Caco-2 (cell line): ENCODE data around the gene SCYL1. TPM values are rescaled to one million over a fixed set of nuclear protein-coding genes. Genes with fewer than 3 reads are reported as not detected.

Source experiments
- BruUV-seq: library from RNA; stranded (reverse); fragments of 400-500 nt; replicated peaks from 2 replicates; lab custom pipeline; 2021; lab: Mats Ljungman, UMichigan
- CTCF ChIA-PET: fragments of 300-600 bp; sonication (Branson Sonifier 250); formaldehyde crosslinking; loops from one replicate; lab custom pipeline; 2022; ENCODE audit warnings: antibody characterized with exemption; lab: Charles Lee
- POLR2A ChIA-PET: fragments of 300-600 bp; sonication (Branson Sonifier 250); formaldehyde crosslinking; loops from one replicate; lab custom pipeline; 2022; ENCODE audit warnings: antibody characterized with exemption; lab: Charles Lee
- DNase-seq, 2 experiments: peaks; one replicate each; pipeline versions ENCODE4 v3.0.0 to v3.0.0-alpha.2; 2020 to 2022
- H3K27me3 ChIP-seq: replicated peaks from 2 replicates; pipeline ENCODE4 v1.6.0; 2011; ENCODE audit warnings: low read length; ENCODE audit not compliant: control insufficient read depth, insufficient read depth
- H3K36me3 ChIP-seq: 2 replicates; pipeline ENCODE4 v1.5.1; 2011; ENCODE audit warnings: low read length; ENCODE audit not compliant: control insufficient read depth, insufficient read depth
- H3K4me1 ChIP-seq: fragments of 250-450 bp; sonication (Bioruptor Pico); 2 replicates; pipeline ENCODE4 v1.5.1; 2020; ENCODE audit warnings: mild to moderate bottlenecking
- H3K4me3 ChIP-seq: 2 replicates; pipeline ENCODE4 v1.5.1; 2011; ENCODE audit warnings: low read depth, mild to moderate bottlenecking, control low read depth, low read length
- H3K9me3 ChIP-seq: fragments of 250-450 bp; sonication (Bioruptor Pico); 2 replicates; pipeline ENCODE4 v1.5.1; 2020; ENCODE audit warnings: mild to moderate bottlenecking, moderate library complexity
- H3K27ac Mint-ChIP-seq: one replicate; pipeline ENCODE4 v1.8.0; 2022; ENCODE audit warnings: mixed read lengths; ENCODE audit not compliant: unreplicated experiment
- H3K27me3 Mint-ChIP-seq: one replicate; pipeline ENCODE4 v1.8.0; 2022; ENCODE audit warnings: mixed read lengths; ENCODE audit not compliant: insufficient read depth, unreplicated experiment
- H3K36me3 Mint-ChIP-seq: one replicate; pipeline ENCODE4 v1.8.0; 2022; ENCODE audit warnings: mild to moderate bottlenecking, mixed read lengths; ENCODE audit not compliant: insufficient read depth, unreplicated experiment
- H3K4me1 Mint-ChIP-seq: one replicate; pipeline ENCODE4 v1.8.0; 2022; ENCODE audit warnings: low read depth, mixed read lengths; ENCODE audit not compliant: unreplicated experiment
- H3K4me3 Mint-ChIP-seq: one replicate; pipeline ENCODE4 v1.8.0; 2022; ENCODE audit warnings: mild to moderate bottlenecking, moderate library complexity, mixed read lengths; ENCODE audit not compliant: unreplicated experiment
- H3K9me3 Mint-ChIP-seq: one replicate; pipeline ENCODE4 v1.8.0; 2022; ENCODE audit warnings: mixed read lengths; ENCODE audit not compliant: unreplicated experiment
- intact Hi-C: fragments of 100-400 bp; cut with micrococcal nuclease; formaldehyde crosslinking; loops from one replicate; pipeline ENCODE4 v1.10.0; 2022; ENCODE audit not compliant: unreplicated experiment
- total RNA-seq: library from RNA; stranded (reverse); gene quantifications from 2 replicates; pipeline ENCODE4 v1.2.3, GENCODE V29; 2022
- TF ChIP-seq, protein P1 (sequence below), 2 experiments: fragments of 200-600 bp in 1 of 2; IDR thresholded peaks; 1 replicate in 1 of 2; 2 replicates in 1 of 2; pipeline versions ENCODE4 v1.5.1 to v1.8.0; 2011 to 2022; ENCODE audit warnings: antibody characterized with exemption in 1 of 2, control low read depth in 1 of 2, inconsistent platforms in 1 of 2, low read depth in 1 of 2, low read length in 1 of 2, mild to moderate bottlenecking in 1 of 2, moderate library complexity in 1 of 2; ENCODE audit not compliant: insufficient read depth in 1 of 2, severe bottlenecking in 1 of 2, unreplicated experiment in 1 of 2

Gene SCYL1
- total RNA-seq, 1 experiment from 2014 or later: 123 TPM

- Mint-ChIP-seq H3K4me1 (peaks cover 67% of the 10 kb centered on the region), H3K27ac (peak overlapping the region; percentile 100), H3K4me3 (no peak overlapping the region), H3K27me3 (no peaks in the 10 kb centered on the region), H3K36me3 (peaks cover 33% of the 10 kb centered on the region), H3K9me3 (no peaks in the 10 kb centered on the region)
- POLR2A ChIA-PET: interaction anchor here (0.9 to 8.1 kb wide), 7 partner anchors 11 to 72 kb away, joined by 3 to 377 read pairs (median 4); partner anchors contain the start of genes MALAT1 and NEAT1
- CTCF ChIA-PET: interaction anchor here (1.1 to 5.9 kb wide), 3 partner anchors 13 to 75 kb away, joined by 3 to 71 read pairs (median 3); no protein-coding TSS in a partner anchor
- no peaks in the 10 kb centered on the region for H3K27me3 ChIP-seq
- peaks cover 84% of the 10 kb centered on the region for H3K4me1 ChIP-seq
- H3K36me3 ChIP-seq: no peaks in the 10 kb centered on the region
- TF ChIP-seq, protein P1, sequence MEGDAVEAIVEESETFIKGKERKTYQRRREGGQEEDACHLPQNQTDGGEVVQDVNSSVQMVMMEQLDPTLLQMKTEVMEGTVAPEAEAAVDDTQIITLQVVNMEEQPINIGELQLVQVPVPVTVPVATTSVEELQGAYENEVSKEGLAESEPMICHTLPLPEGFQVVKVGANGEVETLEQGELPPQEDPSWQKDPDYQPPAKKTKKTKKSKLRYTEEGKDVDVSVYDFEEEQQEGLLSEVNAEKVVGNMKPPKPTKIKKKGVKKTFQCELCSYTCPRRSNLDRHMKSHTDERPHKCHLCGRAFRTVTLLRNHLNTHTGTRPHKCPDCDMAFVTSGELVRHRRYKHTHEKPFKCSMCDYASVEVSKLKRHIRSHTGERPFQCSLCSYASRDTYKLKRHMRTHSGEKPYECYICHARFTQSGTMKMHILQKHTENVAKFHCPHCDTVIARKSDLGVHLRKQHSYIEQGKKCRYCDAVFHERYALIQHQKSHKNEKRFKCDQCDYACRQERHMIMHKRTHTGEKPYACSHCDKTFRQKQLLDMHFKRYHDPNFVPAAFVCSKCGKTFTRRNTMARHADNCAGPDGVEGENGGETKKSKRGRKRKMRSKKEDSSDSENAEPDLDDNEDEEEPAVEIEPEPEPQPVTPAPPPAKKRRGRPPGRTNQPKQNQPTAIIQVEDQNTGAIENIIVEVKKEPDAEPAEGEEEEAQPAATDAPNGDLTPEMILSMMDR (IDR thresholded peaks at IDR 0.05; ENCODE audit: insufficient read depth in 1 of 2, low read depth in 1 of 2, low read length in 1 of 2, severe bottlenecking in 1 of 2, unreplicated experiment in 1 of 2): no peak
- no peak for DNase-seq
- no peaks in the 10 kb centered on the region for H3K9me3 ChIP-seq
- H3K4me3 ChIP-seq: no peak overlapping the region
- intact Hi-C loops: no loop called here
- no TSS peak for BruUV-seq
Observed at GRCh38 chr11:65491614-65492386, 33.1 kb upstream of the SCYL1 start.

DNA sequence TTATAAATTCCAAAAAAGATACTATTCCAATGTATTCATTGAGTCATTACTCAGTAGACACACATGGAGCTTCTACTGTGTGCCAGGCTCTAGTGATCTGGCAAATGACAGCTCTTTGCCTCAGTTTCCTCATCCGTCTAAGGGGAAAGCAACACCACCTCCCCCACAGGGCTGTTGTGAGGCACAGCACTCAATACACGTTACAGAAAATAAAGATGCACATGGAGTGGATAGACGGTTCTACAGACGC is 32.6 kb upstream of the SCYL1 start:
- H3K27ac Mint-ChIP-seq: peak overlapping the region; percentile 100
- BruUV-seq: no TSS peak
- H3K4me3 Mint-ChIP-seq: no peak overlapping the region
- Histone ChIP-seq H3K4me3 (no peak overlapping the region), H3K4me1 (peaks cover 82% of the 10 kb centered on the region), H3K36me3 (no peaks in the 10 kb centered on the region), H3K27me3 (no peaks in the 10 kb centered on the region), H3K9me3 (no peaks in the 10 kb centered on the region)
- ChIA-PET CTCF (interaction anchor here (1.2 kb wide), 1 partner anchor 21 kb away, joined by 3 read pairs; no protein-coding TSS in a partner anchor), POLR2A (interaction anchor here (1.1 to 8.1 kb wide), 4 partner anchors 11 to 72 kb away, joined by 3 to 377 read pairs (median 7); partner anchors contain the start of genes MALAT1 and NEAT1)
- H3K9me3 Mint-ChIP-seq: no peaks in the 10 kb centered on the region
- H3K36me3 Mint-ChIP-seq: peaks cover 31% of the 10 kb centered on the region
- intact Hi-C loops: no loop called here
- no peaks in the 10 kb centered on the region for H3K27me3 Mint-ChIP-seq
- DNase-seq: no peak
- peaks cover 72% of the 10 kb centered on the region for H3K4me1 Mint-ChIP-seq
- TF ChIP-seq, protein P1 (IDR thresholded peaks at IDR 0.05; ENCODE audit: insufficient read depth in 1 of 2, low read depth in 1 of 2, low read length in 1 of 2, severe bottlenecking in 1 of 2, unreplicated experiment in 1 of 2): no peak

DNA sequence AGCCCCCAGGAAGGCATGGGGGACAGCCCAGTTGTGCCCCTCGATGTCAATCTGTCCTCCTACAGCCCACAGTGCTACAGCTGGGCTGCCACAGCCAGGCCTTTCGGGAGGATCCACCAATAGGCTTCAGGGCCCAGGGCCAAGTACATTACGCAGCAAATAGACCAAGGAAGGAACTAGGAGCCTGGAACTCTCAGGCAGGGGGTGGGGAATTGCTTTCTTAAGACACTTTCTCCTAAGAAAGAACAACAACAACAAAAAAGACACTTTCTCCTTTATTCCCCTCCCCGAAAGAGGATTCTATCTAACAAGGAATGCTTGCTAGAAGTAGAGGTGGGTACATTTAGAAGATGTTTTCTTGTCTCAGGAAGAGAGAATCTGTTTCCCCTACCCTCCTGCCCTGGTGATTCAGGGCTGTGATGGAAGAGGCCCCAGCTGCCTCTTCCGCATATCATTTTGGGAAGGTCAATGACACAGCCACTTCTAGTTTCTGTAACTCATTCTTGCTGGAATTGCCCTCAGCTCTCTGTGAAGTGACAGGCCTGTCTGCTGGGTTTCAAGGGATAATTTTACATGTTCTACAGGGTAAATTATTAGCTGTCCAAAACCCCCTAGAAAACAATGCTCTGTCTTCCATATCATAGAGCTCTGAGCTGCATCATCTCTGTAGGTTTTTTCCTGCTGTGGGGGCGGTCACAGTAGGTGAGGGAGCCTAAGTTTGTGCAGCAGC is 32.1 kb upstream of the SCYL1 start:
- no peaks in the 10 kb centered on the region for H3K9me3 ChIP-seq
- TF ChIP-seq, protein P1 (IDR thresholded peaks at IDR 0.05; ENCODE audit: insufficient read depth in 1 of 2, low read depth in 1 of 2, low read length in 1 of 2, severe bottlenecking in 1 of 2, unreplicated experiment in 1 of 2): no peak
- Mint-ChIP-seq H3K36me3 (peaks cover 26% of the 10 kb centered on the region), H3K27me3 (no peaks in the 10 kb centered on the region), H3K27ac (peak overlapping the region; percentile 100), H3K9me3 (no peaks in the 10 kb centered on the region), H3K4me1 (peaks cover 71% of the 10 kb centered on the region), H3K4me3 (no peak overlapping the region)
- DNase-seq: no peak
- H3K4me1 ChIP-seq: peaks cover 80% of the 10 kb centered on the region
- intact Hi-C loops: no loop called here
- H3K4me3 ChIP-seq: no peak overlapping the region
- ChIA-PET CTCF (interaction anchor here (0.6 to 2.0 kb wide), 3 partner anchors 14 to 24 kb away, joined by 3 to 15 read pairs (median 4); no protein-coding TSS in a partner anchor), POLR2A (interaction anchor here (1.0 to 8.1 kb wide), 6 partner anchors 10 to 73 kb away, joined by 3 to 377 read pairs (median 8); partner anchors contain the start of genes MALAT1 and NEAT1)
- H3K27me3 ChIP-seq: no peaks in the 10 kb centered on the region
- H3K36me3 ChIP-seq: no peaks in the 10 kb centered on the region
- BruUV-seq: no TSS peak
